ENCODE measurements around the gene DDX1.

- TF ChIP-seq BHLHE40 (IDR thresholded peaks at IDR 0.05; ENCODE audit: borderline replicate concordance), result no peak
- no peak for TF ChIP-seq SP1 (IDR thresholded peaks at IDR 0.05)
- TF ChIP-seq ELF4 (IDR thresholded peaks at IDR 0.05), result no peak
- TF ChIP-seq ZNF384 (IDR thresholded peaks at IDR 0.05), result no peak
- no peak for TF ChIP-seq CTBP1 (IDR thresholded peaks at IDR 0.05; ENCODE audit: borderline replicate concordance)
- no peak for TF ChIP-seq TARDBP (IDR thresholded peaks at IDR 0.05)
- TF ChIP-seq ARNT (IDR thresholded peaks at IDR 0.05), result no peak
- TF ChIP-seq FOXM1 (IDR thresholded peaks at IDR 0.05; ENCODE audit: borderline replicate concordance), result no peak
- TF ChIP-seq NFRKB (IDR thresholded peaks at IDR 0.05), result no peak
- TF ChIP-seq FOXK2 (IDR thresholded peaks at IDR 0.05), result no peak
- TF ChIP-seq SUZ12 (IDR thresholded peaks at IDR 0.05), result no peak
- no peak for TF ChIP-seq L3MBTL2 (conservative IDR thresholded peaks at IDR 0.05)
- TF ChIP-seq FOXA1 (IDR thresholded peaks at IDR 0.05), result no peak
These were observed 87.8 kb downstream of the DDX1 start for GRCh38 chr2:15679386-15679924.

Measured in HEK293T (cell line).